Right renal pelvis (tissue), 4 donors: ENCODE measurements around the gene ATP7B. TPM values are rescaled to one million over a fixed set of nuclear protein-coding genes. Genes with fewer than 3 reads are reported as not detected.
"Not testable (repeated sequence)": the region's sequence is repeated elsewhere in the genome, so short reads cannot be mapped to it uniquely, and the experiment has no call there.

Experiments
- DNase-seq, 4 donors: peaks; one replicate each; pipeline ENCODE4 v3.0.0-alpha.2; 2013; ENCODE audit warnings: low read depth in 4 of 4, low spot score in 3 of 4, missing footprints in 1 of 4
- polyA plus RNA-seq, 4 donors: library from polyadenylated mRNA; unstranded; fragments of 120-200 nt; gene quantifications; one replicate each; pipeline ENCODE4 v1.2.1, GENCODE V29; 2013; ENCODE audit not compliant: insufficient read length in 4 of 4

The ATP7B gene
- polyA plus RNA-seq: 10 to 100 TPM; 15.8 to 19.1 (median 18.3) TPM

GRCh38 chr13:52010890-52011631, at the start of gene ATP7B:
ATP7B (minus strand) TSS chr13:52011450; CDS start chr13:52011337, 113 bp downstream.
- no peak for DNase-seq

- no peak for DNase-seq
Measured at GRCh38 chr13:52053460-52053859, 42.2 kb upstream of the ATP7B start.

- no peak for DNase-seq
Measured at GRCh38 chr13:52051400-52051799, 40.1 kb upstream of the ATP7B start.

DNA sequence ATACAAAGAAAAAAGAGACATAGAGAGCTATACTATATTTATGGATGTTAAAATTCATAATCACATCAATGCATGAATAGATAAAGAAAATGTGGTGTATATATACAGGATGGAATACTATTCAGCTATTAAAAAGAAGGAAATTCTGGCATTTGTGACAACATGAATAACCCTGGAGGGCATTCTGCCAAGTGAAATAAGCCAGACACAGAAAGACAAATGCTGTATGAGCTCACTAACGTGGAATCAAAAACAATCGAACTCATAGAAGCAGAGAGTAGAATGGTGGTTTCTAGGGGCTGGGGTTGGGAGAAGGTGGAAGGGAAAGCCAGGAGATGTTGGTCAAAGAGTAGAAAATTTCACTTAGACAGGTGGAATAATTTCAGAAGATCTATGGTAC, 37.3 kb upstream of the ATP7B start:
- no peak for DNase-seq

GRCh38 chr13:52047463-52047862, 36.2 kb upstream of the ATP7B start:
- DNase-seq: no peak

- no peak for DNase-seq
Measured at GRCh38 chr13:52043675-52044074, 32.4 kb upstream of the ATP7B start.

GRCh38 chr13:52036037-52036436, 24.8 kb upstream of the ATP7B start:
- DNase-seq: no peak

DNA sequence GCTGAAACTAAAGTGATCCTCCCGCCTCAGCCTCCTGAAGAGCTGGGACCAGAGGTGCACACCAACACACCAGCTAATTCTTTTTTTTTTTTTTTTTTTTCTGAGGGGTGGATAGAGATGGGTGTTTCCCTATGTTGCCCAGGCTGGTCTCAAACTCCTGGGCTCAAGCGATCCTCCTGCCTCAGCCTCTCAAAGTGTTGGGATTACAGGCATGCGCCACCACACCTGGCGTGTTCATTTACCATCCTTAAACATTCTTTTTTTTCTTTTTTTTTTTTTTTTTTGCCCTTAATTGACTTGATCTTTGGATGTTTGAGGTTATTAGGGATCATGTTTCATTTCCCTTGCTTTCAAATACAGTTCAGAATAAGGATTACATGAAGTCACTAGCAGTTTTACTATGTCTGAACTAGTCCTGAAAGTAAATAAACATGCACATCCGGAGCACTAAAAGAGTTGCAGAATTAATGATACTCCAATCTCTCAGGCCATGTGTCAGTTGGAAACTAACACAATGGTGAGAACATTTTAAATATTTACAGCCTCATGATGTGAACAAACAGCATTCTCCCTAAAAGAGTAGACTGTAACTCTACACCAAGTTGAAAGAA, 23.5 kb upstream of the ATP7B start:
- DNase-seq: no peak

DNA sequence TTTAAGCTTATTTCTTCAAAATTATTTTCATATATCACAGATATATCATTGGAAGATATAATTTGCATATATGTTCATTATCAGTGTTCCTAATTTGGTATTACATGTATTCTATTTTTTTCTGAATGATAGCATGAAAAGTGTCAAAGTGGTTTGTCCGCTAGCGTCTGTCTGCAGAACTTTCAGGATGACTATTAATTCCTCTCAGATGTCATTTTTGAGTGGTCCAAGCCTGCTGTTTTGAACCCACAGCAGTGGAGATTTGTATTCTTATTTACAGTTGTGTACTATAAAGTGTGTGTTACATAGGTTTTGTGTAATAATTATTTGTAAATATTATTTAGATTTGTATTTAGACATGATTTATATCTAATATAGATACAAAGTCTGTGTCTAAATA, 21.8 kb upstream of the ATP7B start:
- no peak for DNase-seq

GRCh38 chr13:52030401-52030800, 19.2 kb upstream of the ATP7B start:
- DNase-seq: not testable (repeated sequence)

DNA sequence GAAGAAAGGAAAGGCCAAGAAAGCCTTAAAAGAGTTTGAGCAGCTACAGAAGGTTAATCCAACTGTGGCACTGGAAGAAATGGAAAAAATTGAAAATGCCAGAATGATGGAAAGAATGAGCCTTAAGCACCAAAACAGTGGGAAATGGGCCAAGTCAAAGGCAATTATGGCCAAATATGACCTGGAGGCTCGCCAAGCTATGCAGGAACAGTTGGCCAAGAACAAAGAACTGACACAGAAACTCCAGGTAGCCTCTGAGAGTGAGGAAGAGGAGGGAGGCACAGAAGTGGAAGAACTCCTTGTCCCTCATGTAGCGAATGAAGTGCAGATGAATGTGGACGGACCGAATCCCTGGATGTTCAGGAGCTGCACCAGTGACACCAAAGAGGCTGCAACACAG, 18.3 kb upstream of the ATP7B start:
- no peak for DNase-seq

DNA sequence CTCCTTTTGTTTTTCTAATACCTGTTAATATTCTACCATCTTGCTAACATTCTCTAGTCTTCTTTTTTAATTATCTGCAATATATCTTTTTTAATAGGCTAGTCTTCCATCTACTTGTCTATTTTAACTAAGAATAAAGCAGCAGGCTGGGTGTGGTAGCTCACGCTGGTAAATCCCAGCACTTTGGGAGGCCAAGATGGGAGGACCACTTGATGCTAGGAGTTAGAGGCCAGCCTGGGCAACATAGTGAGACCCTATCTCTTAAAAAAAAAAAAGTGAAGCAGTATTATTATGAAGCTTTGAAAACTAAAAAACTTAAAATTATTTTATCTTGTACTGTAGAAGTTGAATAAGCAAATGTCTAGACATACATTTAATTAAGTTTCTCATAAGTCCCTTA, 16.6 kb upstream of the ATP7B start:
- DNase-seq: no peak

GRCh38 chr13:52026246-52026626, 15.0 kb upstream of the ATP7B start:
- no peak for DNase-seq

DNA sequence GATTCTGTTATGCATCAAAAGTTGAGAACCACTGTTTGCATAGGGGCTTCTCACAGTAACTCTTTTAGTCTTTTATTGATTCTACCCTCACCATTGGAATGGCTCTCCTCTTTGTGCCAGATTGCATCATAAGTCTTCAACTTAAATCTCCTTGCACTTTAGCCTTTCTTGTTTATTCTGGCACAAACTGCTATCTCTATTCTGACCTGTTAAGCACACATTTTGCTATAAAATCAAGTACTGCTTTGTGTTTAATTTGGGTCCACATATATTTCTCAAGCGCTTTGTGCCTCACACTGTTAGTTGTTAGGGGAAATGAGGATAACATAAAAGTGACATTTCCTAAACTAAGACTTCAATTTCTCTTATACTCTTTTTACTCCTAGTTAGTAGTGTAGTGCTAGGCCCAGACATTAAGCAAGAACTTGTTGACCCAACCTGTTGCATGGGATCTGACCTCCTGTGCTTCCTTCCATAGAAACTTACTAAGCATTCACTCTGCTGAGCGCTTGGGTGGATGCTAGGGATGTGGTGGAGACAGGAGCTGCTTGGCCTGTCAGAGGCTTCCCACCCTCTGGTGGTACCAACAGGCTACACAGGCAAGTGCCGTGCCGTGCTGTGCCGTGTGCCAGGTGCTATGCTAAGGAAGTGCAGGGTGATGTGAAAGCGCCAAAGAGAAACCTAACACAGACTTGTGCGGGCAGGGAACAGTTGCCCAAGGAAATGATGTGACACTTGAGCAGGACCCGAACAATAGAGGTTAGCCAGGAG, 14.4 kb upstream of the ATP7B start:
- no peak for DNase-seq

DNA sequence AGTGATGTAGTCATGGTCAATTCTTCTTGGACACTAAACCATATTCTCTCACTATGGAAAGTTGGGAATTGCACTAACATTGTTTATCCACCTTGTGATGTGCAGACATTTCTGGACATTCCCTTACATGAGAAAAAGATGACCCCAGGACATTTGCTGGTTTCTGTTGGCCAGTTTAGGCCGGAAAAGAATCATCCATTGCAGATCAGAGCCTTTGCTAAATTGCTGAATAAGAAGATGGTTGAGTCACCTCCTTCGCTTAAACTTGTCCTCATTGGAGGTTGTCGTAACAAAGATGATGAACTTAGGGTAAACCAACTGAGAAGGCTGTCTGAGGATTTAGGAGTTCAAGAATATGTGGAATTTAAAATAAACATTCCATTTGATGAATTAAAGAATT, 13.2 kb upstream of the ATP7B start, which contains the start of gene UTP14C:
Gene UTP14C, plus strand, starts transcription at position 211 of the 400 bp plus-strand sequence. CDS start 4,114 bp downstream, outside the sequence.
- DNase-seq: no peak

- no peak for DNase-seq
Measured at GRCh38 chr13:52022356-52022755, 11.1 kb upstream of the ATP7B start.

DNA sequence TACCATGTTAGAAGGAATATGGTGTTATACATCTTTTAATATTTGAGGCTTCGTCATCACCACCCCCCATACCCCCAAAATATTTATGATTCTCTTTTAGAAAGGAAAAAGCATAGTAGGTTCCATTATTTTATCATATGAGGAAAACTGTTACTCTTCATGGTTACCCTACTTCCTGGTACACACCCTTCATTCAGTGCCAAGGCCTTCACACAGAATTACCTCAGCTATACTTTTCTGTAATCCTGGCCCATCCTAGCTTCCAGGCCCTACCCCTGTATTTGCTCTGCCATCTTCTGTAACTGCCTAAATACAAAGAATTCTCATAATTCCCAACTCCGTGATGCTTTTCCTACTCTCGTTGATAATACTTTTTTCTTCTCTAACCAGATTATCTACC, 8.9 kb upstream of the ATP7B start:
- DNase-seq: no peak

DNA sequence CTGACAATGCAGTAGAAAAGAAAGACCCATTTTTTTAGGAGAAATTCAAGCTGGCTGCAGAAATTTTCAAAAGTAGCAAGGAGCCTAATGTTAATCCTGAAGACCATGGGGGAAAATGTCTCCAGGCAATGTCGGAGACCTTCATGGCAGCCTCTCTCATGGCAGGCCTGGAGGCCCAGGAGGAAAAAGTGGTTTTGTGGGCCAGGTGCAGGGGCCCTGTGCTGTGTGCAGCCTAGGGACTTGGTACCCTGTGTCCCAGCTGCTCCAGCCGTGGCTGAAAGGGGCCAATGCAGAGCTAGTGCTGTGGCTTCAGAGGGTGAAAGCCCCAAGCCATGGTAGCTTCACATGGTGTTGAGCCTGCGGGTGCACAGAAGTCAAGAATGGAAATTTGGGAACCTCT, 5.0 kb upstream of the ATP7B start:
- no peak for DNase-seq

GRCh38 chr13:52012512-52012836, 1.2 kb upstream of the ATP7B start:
- DNase-seq: no peak

GRCh38 chr13:52011632-52012511, 622 bp upstream of the ATP7B start, which contains the start of gene ALG11:
ALG11 (plus strand) TSS chr13:52012398; CDS start chr13:52012419, 21 bp downstream.
- peak; percentile 95 to 98 (median 96) for DNase-seq

DNA sequence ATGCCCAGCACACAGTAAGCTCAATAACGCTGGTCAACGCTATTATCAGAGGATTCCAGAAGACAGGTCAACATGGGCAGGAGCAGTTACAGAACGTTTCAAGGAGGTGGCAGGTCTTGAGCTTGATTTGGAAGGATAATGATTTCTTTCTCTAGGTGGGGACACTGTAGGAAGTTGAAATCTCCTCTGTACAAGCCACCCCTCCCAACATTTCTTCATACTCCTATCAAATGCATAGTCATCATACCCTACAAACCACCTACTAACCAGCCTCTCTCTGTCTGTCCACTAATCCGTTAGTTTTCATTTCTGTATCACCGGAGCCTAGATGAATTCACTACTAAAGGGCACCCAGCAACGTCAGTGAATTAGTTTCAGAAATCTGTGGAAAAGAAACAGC, 1.3 kb downstream of the ATP7B start:
- no peak for DNase-seq
